Measurements from ENCODE around the gene KCNJ14. TPM values are rescaled to one million over a fixed set of nuclear protein-coding genes. Genes with fewer than 3 reads are reported as not detected.

KCNJ14 gene
- total and polyA plus RNA-seq, 2 of the 8 experiments (the other 6 are each of a cell fraction or from before 2014, with no cell fraction given): 0.45 to 0.89 TPM

GRCh38 chr19:48473161-48473966 lies 18.0 kb downstream of the KCNJ14 start:
- Histone ChIP-seq H4K5ac (ENCODE audit: insufficient read length, low read depth, low read length) (no peak overlapping the region), H4K91ac (replicated peaks; ENCODE audit: insufficient read length, low read length) (no peak overlapping the region), H3K79me1 (ENCODE audit: low read depth, low read length) (peaks cover 4% of the 10 kb centered on the region; the same call in 1 of the 2 replicates), H4K8ac (ENCODE audit: extremely low read depth, insufficient read depth, low read length) (no peak overlapping the region), H2AFZ (ENCODE audit: low read length) (no peak overlapping the region), H3K4ac (replicated peaks; ENCODE audit: insufficient read length, low read depth, low read length) (no peak overlapping the region), H3K79me2 (ENCODE audit: control insufficient read depth in 1 of 2, insufficient read depth in 2 of 2, low read length in 2 of 2) (peaks cover 0 to 12% of the 10 kb centered on the region in 2 experiments; a peak in 1 of 4 replicates), H2BK120ac (replicated peaks; ENCODE audit: low read depth, low read length) (no peak overlapping the region), H3K9ac (replicated peaks in 1 of 4; ENCODE audit: extremely low read depth in 1 of 4, low read depth in 3 of 4, low read length in 3 of 4) (no peak overlapping the region), H2BK15ac (ENCODE audit: low read length) (no peak overlapping the region), H3K36me3 (ENCODE audit: control insufficient read depth in 2 of 4, insufficient read depth in 4 of 4, low read length in 3 of 4) (peaks cover 41 to 73% (median 64%) of the 10 kb centered on the region in 4 experiments), H2AK5ac (ENCODE audit: low read depth, low read length) (no peak overlapping the region), H3K18ac (ENCODE audit: extremely low read depth, low read length) (no peak overlapping the region), H3K23ac (ENCODE audit: insufficient read length) (no peak overlapping the region), H4K20me1 (replicated peaks in 1 of 2; ENCODE audit: control insufficient read depth in 1 of 2, insufficient read depth in 2 of 2, low read length in 2 of 2) (peaks cover 16 to 22% of the 10 kb centered on the region in 2 experiments), H3K9me3 (ENCODE audit: insufficient read depth in 2 of 2, low read depth in 1 of 2, low read length in 1 of 2) (no peaks in the 10 kb centered on the region), H2BK20ac (ENCODE audit: low read length) (no peak overlapping the region), H3K4me3 (ENCODE audit: extremely low read depth in 1 of 4, insufficient read depth in 2 of 4, low read depth in 3 of 4, low read length in 4 of 4) (no peak overlapping the region), H3K56ac (replicated peaks; ENCODE audit: insufficient read length, low read depth, low read length) (no peak overlapping the region), H2BK12ac (ENCODE audit: low read depth, low read length) (no peak overlapping the region), H3K14ac (ENCODE audit: insufficient read length) (no peak overlapping the region), H2BK5ac (ENCODE audit: low read depth, low read length) (no peak overlapping the region), H3K27ac (ENCODE audit: low read depth, low read length) (no peak overlapping the region), H3K4me2 (ENCODE audit: insufficient read depth in 1 of 2, low read depth in 2 of 2, low read length in 2 of 2) (no peak overlapping the region), H3K4me1 (replicated peaks in 1 of 4; ENCODE audit: control insufficient read depth in 3 of 4, insufficient read depth in 4 of 4, low read length in 3 of 4) (peaks cover 0 to 5% (median 1%) of the 10 kb centered on the region in 4 experiments; a peak in 1 of 7 replicates), H3K23me2 (ENCODE audit: low read depth, low read length) (no peaks in the 10 kb centered on the region; the same call in 1 of the 2 replicates), H3K27me3 (replicated peaks in 1 of 4; ENCODE audit: control insufficient read depth in 3 of 4, extremely low read depth in 1 of 4, insufficient read depth in 3 of 4, low read length in 3 of 4) (no peaks in the 10 kb centered on the region)
- FAIRE-seq: no peak
- POLR2A ChIA-PET (ENCODE audit: partially characterized antibody): interaction anchor here (1.0 to 11.4 kb wide), 5 partner anchors 8 to 21 kb away, joined by 3 to 176 read pairs (median 9); no protein-coding TSS in a partner anchor
- TF ChIP-seq TAF1 (IDR thresholded peaks at IDR 0.05; ENCODE audit: low read depth, low read length): no peak
- TF ChIP-seq EGR1 (IDR thresholded peaks at IDR 0.05; ENCODE audit: borderline replicate concordance, low read depth, low read length): no peak
- TF ChIP-seq KDM1A (IDR thresholded peaks at IDR 0.05; ENCODE audit: borderline replicate concordance, low read length): no peak
- no peak; a peak in 1 of 3 replicates for TF ChIP-seq POLR2A (IDR thresholded peaks at IDR 0.05; ENCODE audit: control extremely low read depth in 1 of 2, low read depth in 2 of 2, low read length in 2 of 2)
- TF ChIP-seq SRF (IDR thresholded peaks at IDR 0.05; ENCODE audit: low read depth, low read length): no peak
- TF ChIP-seq RNF2 (IDR thresholded peaks at IDR 0.05; ENCODE audit: borderline replicate concordance, low read depth, low read length, missing control alignments, poor library complexity, severe bottlenecking): no peak
- WGBS, 2 experiments (ENCODE audit: extremely low coverage in 1 of 2, insufficient coverage in 1 of 2, insufficient read length in 1 of 2, insufficient replicate concordance in 2 of 2, low coverage in 1 of 2, low lambda C conversion rate in 2 of 2, missing lambda C conversion rate in 1 of 2): 91% methylated on average over 14 of the region's 14 CpGs; no CpG with 5 or more reads in 1 of the 2 experiments
- DNase-seq (ENCODE audit: low read depth in 1 of 2, low spot score in 2 of 2): no peak
- CTCF ChIA-PET (ENCODE audit: partially characterized antibody): interaction anchor here (0.6 to 1.4 kb wide), 5 partner anchors 9 to 82 kb away, joined by 3 to 5 read pairs (median 3); partner anchors contain the start of genes KCNJ14 and KDELR1

Data from H1 (cell line).